K562 (cell line): Measurements from ENCODE around the gene NKD1. TPM values are rescaled to one million over a fixed set of nuclear protein-coding genes. Genes with fewer than 3 reads are reported as not detected.

ENCODE experiments used
- ATAC-seq: fragments of 200-7000 bp; cut with Tn5 transposase; 3 replicates; pipeline ENCODE4 v1.9.1; 2020; ENCODE audit warnings: moderate library complexity
- BruUV-seq: library from RNA; stranded (reverse); fragments of 400-500 nt; replicated peaks from 2 replicates; lab custom pipeline; 2021; lab: Mats Ljungman, UMichigan
- CTCF ChIA-PET: fragments of 300-600 bp; formaldehyde crosslinking; extraction: SDS; loops from one replicate; lab custom pipeline; 2021; ENCODE audit warnings: low intra/inter-chr PET ratio; lab: Yijun Ruan, JAX
- POLR2A ChIA-PET: fragments of 300-600, 350-650 bp; sonication (Branson Sonifier 250); formaldehyde crosslinking; extraction: SDS; loops from one replicate; lab custom pipeline; 2021; ENCODE audit warnings: antibody characterized with exemption, inconsistent platforms; lab: Yijun Ruan, JAX
- DNase-seq, 4 experiments: peaks; one replicate each; pipeline versions ENCODE4 v3.0.0 to v3.0.0-alpha.2; 2011 to 2018; ENCODE audit warnings: low spot score in 3 of 4, mixed read lengths in 3 of 4; ENCODE audit errors: extremely low read depth in 1 of 4
- FAIRE-seq: peaks from 2 replicates; lab custom pipeline; 2011; peaks lifted over from hg19 to GRCh38; lab: Jason Lieb, UNC
- H2AFZ ChIP-seq: 2 replicates; pipeline ENCODE4 v1.6.0; 2011; ENCODE audit warnings: low read depth, low read length, control low read depth, inconsistent platforms
- H3K27ac ChIP-seq: fragments of 200-600 bp; 3 replicates; pipeline ENCODE4 v1.8.0; 2011; ENCODE audit warnings: low read depth, mild to moderate bottlenecking, control low read depth, inconsistent platforms, low read length, moderate library complexity, mixed read lengths; ENCODE audit errors: extremely low read depth
- H3K27me3 ChIP-seq, 2 experiments: fragments of 300-600 bp in 1 of 2; 2 replicates in 1 of 2; 3 replicates in 1 of 2; pipeline versions ENCODE4 v1.6.0 to v1.8.0; 2011; ENCODE audit warnings: inconsistent platforms in 2 of 2, low read length in 2 of 2, mild to moderate bottlenecking in 1 of 2, mixed read lengths in 1 of 2, moderate library complexity in 1 of 2; ENCODE audit not compliant: control insufficient read depth in 2 of 2, insufficient read depth in 2 of 2
- H3K36me3 ChIP-seq: fragments of 300-600 bp; 3 replicates; pipeline ENCODE4 v1.8.0; 2011; ENCODE audit warnings: mild to moderate bottlenecking, low read length, inconsistent platforms; ENCODE audit not compliant: control insufficient read depth, insufficient read depth
- H3K4me1 ChIP-seq, 2 experiments: fragments of 200-600 bp in 1 of 2; replicated peaks in 1 of 2; 2 replicates in 1 of 2; 3 replicates in 1 of 2; pipeline versions ENCODE4 v1.5.1 to v1.8.0; 2011; ENCODE audit warnings: inconsistent platforms in 2 of 2, low read length in 2 of 2, mild to moderate bottlenecking in 1 of 2, mixed read lengths in 1 of 2, moderate library complexity in 1 of 2; ENCODE audit not compliant: control insufficient read depth in 2 of 2, insufficient read depth in 2 of 2
- H3K4me2 ChIP-seq: 2 replicates; pipeline ENCODE4 v1.6.1; 2011; ENCODE audit warnings: low read length, control low read depth, inconsistent platforms, mixed read lengths; ENCODE audit not compliant: insufficient read depth
- H3K4me3 ChIP-seq: fragments of 200-600 bp; sonication (generic), shearing (Covaris generic); 2 replicates; pipeline ENCODE4 v1.5.1; 2016; ENCODE audit warnings: control low read depth, inconsistent platforms
- H3K79me2 ChIP-seq: fragments of 200-600 bp; 3 replicates; pipeline ENCODE4 v1.8.0; 2011; ENCODE audit warnings: low read length, inconsistent platforms; ENCODE audit not compliant: control insufficient read depth, insufficient read depth
- H3K9ac ChIP-seq, 2 experiments: 2 replicates each; pipeline versions ENCODE4 v1.6.0 to v1.6.1; 2011; ENCODE audit warnings: low read depth in 2 of 2, low read length in 2 of 2, control low read depth in 1 of 2, inconsistent platforms in 1 of 2, mild to moderate bottlenecking in 1 of 2, mixed read lengths in 1 of 2; ENCODE audit not compliant: insufficient read depth in 1 of 2
- H3K9me1 ChIP-seq: one replicate; pipeline ENCODE4 v1.6.0; 2011; ENCODE audit warnings: inconsistent platforms, mild to moderate bottlenecking, low read length, moderate library complexity; ENCODE audit not compliant: control insufficient read depth, insufficient read depth
- H3K9me3 ChIP-seq: replicated peaks from 2 replicates; pipeline ENCODE4 v1.5.1; 2011; ENCODE audit warnings: low read depth, low read length, inconsistent platforms; ENCODE audit not compliant: control insufficient read depth, insufficient read depth
- H4K20me1 ChIP-seq: replicated peaks from 2 replicates; pipeline ENCODE4 v1.6.1; 2011; ENCODE audit warnings: low read length, inconsistent platforms, mixed read lengths; ENCODE audit not compliant: control insufficient read depth, insufficient read depth
- ATF1 ChIP-seq, 2 experiments: fragments of 450-650 bp in 1 of 2; IDR thresholded peaks; 2 replicates each; pipeline ENCODE4 v1.6.1; 2016; ENCODE audit warnings: missing compliant biosample characterization in 1 of 2, missing genetic modification characterization in 1 of 2
- BHLHE40 ChIP-seq: IDR thresholded peaks from 2 replicates; pipeline ENCODE4 v1.6.1; 2011; ENCODE audit warnings: low read length, improper control_type of control experiment
- MAX ChIP-seq: sonication (generic); formaldehyde crosslinking; IDR thresholded peaks from 2 replicates; pipeline ENCODE4 v1.9.0; 2022; ENCODE audit warnings: mild to moderate bottlenecking, missing genetic modification reagents
- NFE2L1 ChIP-seq: fragments of 450-650 bp; IDR thresholded peaks from 2 replicates; pipeline ENCODE4 v1.6.1; 2016; ENCODE audit warnings: missing genetic modification characterization, low read depth, mild to moderate bottlenecking, missing compliant biosample characterization, moderate library complexity, borderline replicate concordance
- POLR2B ChIP-seq: fragments of 450-650 bp; IDR thresholded peaks from 2 replicates; pipeline ENCODE4 v1.6.1; 2018; ENCODE audit warnings: low read depth; ENCODE audit not compliant: partially characterized antibody
- SAFB2 ChIP-seq: fragments of 200-400 bp; formaldehyde crosslinking; IDR thresholded peaks from 2 replicates; pipeline ENCODE4 v1.6.1; 2018; ENCODE audit warnings: borderline replicate concordance, low read length, low read depth, moderate library complexity; ENCODE audit not compliant: severe bottlenecking
- SIN3A ChIP-seq, 2 experiments: fragments of 150-350 bp in 1 of 2; IDR thresholded peaks; 2 replicates each; pipeline ENCODE4 v1.6.1; 2011 to 2016; ENCODE audit warnings: borderline replicate concordance in 2 of 2, low read depth in 2 of 2, low read length in 2 of 2, mild to moderate bottlenecking in 2 of 2, moderate library complexity in 2 of 2; ENCODE audit not compliant: control insufficient read depth in 1 of 2
- SLC30A9 ChIP-seq: fragments of 250-450 bp; sonication (Bioruptor Pico); IDR thresholded peaks from 2 replicates; pipeline ENCODE4 v1.8.0; 2022; ENCODE audit warnings: mild to moderate bottlenecking, moderate library complexity
- SPI1 ChIP-seq: IDR thresholded peaks from 2 replicates; pipeline ENCODE4 v1.6.1; 2011; ENCODE audit warnings: low read depth, low read length, control low read depth, borderline replicate concordance
- STAT6 ChIP-seq: sonication (generic); formaldehyde crosslinking; IDR thresholded peaks from 2 replicates; pipeline ENCODE4 v1.8.1; 2023; ENCODE audit warnings: mild to moderate bottlenecking, missing genetic modification reagents
- ZBTB11 ChIP-seq, 3 experiments: fragments of 200-800 bp in 1 of 3; fragments of 250-450 bp in 1 of 3; fragments of 450-650 bp in 1 of 3; sonication (Bioruptor Pico) in 1 of 3; sonication (Bioruptor generic) in 1 of 3; formaldehyde crosslinking in 1 of 3; IDR thresholded peaks; 2 replicates each; pipeline versions ENCODE4 v1.6.1 to v1.8.0; 2016 to 2022; ENCODE audit warnings: mild to moderate bottlenecking in 2 of 3, missing genetic modification characterization in 2 of 3, missing compliant biosample characterization in 1 of 3, moderate library complexity in 1 of 3
- ZNF354B ChIP-seq: fragments of 250-450 bp; sonication (Bioruptor Pico); IDR thresholded peaks from 2 replicates; pipeline ENCODE4 v1.4.0; 2020
- ZNF583 ChIP-seq: fragments of 250-450 bp; sonication (Bioruptor Pico); IDR thresholded peaks from 2 replicates; pipeline ENCODE4 v1.4.0; 2020
- WGBS: fragments of 100-300 bp; shearing (Covaris generic); methylation state at CpG from one replicate; pipeline ENCODE4 v1.1.6; 2016; ENCODE audit warnings: low coverage, mixed read lengths; ENCODE audit not compliant: insufficient coverage; ENCODE audit errors: missing lambda C conversion rate; 5-methylcytosine and 5-hydroxymethylcytosine counted together
- in situ Hi-C: fragments of 300-500 bp; cut with MboI; formaldehyde crosslinking; loops from 4 replicates; pipeline ENCODE4 v1.15.0; 2018; ENCODE audit warnings: inconsistent platforms, mixed read lengths
- intact Hi-C: fragments of 100-400 bp; cut with micrococcal nuclease; formaldehyde crosslinking; loops from 2 replicates; pipeline ENCODE4 v1.14.2; 2022
- polyA plus RNA-seq, 8 experiments: library from polyadenylated mRNA; depleted of rRNA in 4 of 8; stranded (reverse) in 5 of 8; unstranded in 3 of 8; fragments of >200 nt; fragmentation: Nextera tagmentation in 2 of 8; fragmentation: Illumina TruSeq in 1 of 8; extraction: Ambion mirVana in 2 of 8; extraction: Trizol in 1 of 8; gene quantifications; 2 replicates each; pipeline versions ENCODE4 v1.2.1 to v1.2.3, GENCODE V29; 2011 to 2014; ENCODE audit warnings: inconsistent platforms in 1 of 8, missing spikeins in 1 of 8
- total RNA-seq, 7 experiments: library from RNA; depleted of rRNA in 6 of 7; stranded (reverse); fragments of >200 nt in 6 of 7; fragmentation: Illumina TruSeq in 2 of 7; extraction: Trizol in 2 of 7; gene quantifications; 2 replicates each; pipeline versions ENCODE4 v1.2.1 to v1.2.3, GENCODE V29; 2011 to 2021; ENCODE audit warnings: low replicate concordance in 1 of 7

Gene NKD1
- total and polyA plus RNA-seq, 9 of the 15 experiments (the other 6 are each of a cell fraction or from before 2014, with no cell fraction given): under 0.01 to 0.24 (median 0.04) TPM; not detected in 2

GRCh38 chr16:50584033-50584722, 36.0 kb downstream of the NKD1 start:
- Histone ChIP-seq H4K20me1 (no peaks in the 10 kb centered on the region; the same call in 1 of the 2 replicates), H2AFZ (no peak overlapping the region), H3K79me2 (no peaks in the 10 kb centered on the region), H3K9ac (no peak overlapping the region), H3K27ac (no peak overlapping the region), H3K4me3 (no peak overlapping the region), H3K36me3 (no peaks in the 10 kb centered on the region), H3K27me3 (peaks cover 8 to 54% of the 10 kb centered on the region in 2 experiments; a peak in 4 of 5 replicates), H3K9me1 (no peaks in the 10 kb centered on the region), H3K4me1 (peaks cover 0 to 3% of the 10 kb centered on the region in 2 experiments; a peak in 1 of 5 replicates), H3K9me3 (no peaks in the 10 kb centered on the region), H3K4me2 (no peak overlapping the region)
- in situ Hi-C loops (no loop called here), intact Hi-C loops (no loop called here)
- POLR2A ChIA-PET: no interaction called here
- BruUV-seq: no TSS peak
- FAIRE-seq (no peak), DNase-seq (peak in 3 of 4 experiments; percentile 3 to 19 (median 17)), ATAC-seq (no peak; the same call in 2 of the 3 replicates)
- CTCF ChIA-PET: no interaction called here
- WGBS: 0% methylated on average over 6 of the region's 6 CpGs
- TF ChIP-seq STAT6 (CRISPR knock-in tag): no peak
- TF ChIP-seq SPI1: peak; percentile 82; the same call in 1 of the 2 replicates
- TF ChIP-seq NFE2L1: no peak
- TF ChIP-seq MAX: no peak
- no peak for TF ChIP-seq ZNF583 (CRISPR knock-in tag)
- no peak for TF ChIP-seq SLC30A9 (CRISPR knock-in tag)
- no peak for TF ChIP-seq SIN3A (IDR thresholded peaks at IDR 0.05; ENCODE audit: borderline replicate concordance in 2 of 2, control insufficient read depth in 1 of 2, low read depth in 2 of 2, low read length in 2 of 2)
- TF ChIP-seq ZBTB11 (CRISPR knock-in tag; IDR thresholded peaks at IDR 0.05): no peak
- TF ChIP-seq ATF1 (CRISPR knock-in tag; IDR thresholded peaks at IDR 0.05): no peak
- TF ChIP-seq ATF1 (tag; IDR thresholded peaks at IDR 0.05): 0 out of 2 replicates have a peak, but pooled peaks have one; percentile 15
- no peak for TF ChIP-seq ZNF354B (CRISPR knock-in tag)
- TF ChIP-seq POLR2B: no peak
- no peak for TF ChIP-seq SAFB2
- TF ChIP-seq BHLHE40: 0 out of 2 replicates have a peak, but pooled peaks have one; percentile 13
